ENCODE results near the gene MAP3K14.
A peak's percentile ranks its signal among the peaks of the same experiment; 100 is the strongest.

The MAP3K14 gene

GRCh38 chr17:45334231-45334630 is 17.4 kb upstream of the MAP3K14 start:
- Histone ChIP-seq H4K91ac (ENCODE audit: low read depth, low read length) (no peak overlapping the region), H2BK120ac (ENCODE audit: insufficient read depth, low read length, poor library complexity) (no peak overlapping the region), H3K4me3 (ENCODE audit: low read depth, low read length) (no peak overlapping the region), H3K18ac (ENCODE audit: low read length) (no peak overlapping the region), H3K79me1 (ENCODE audit: low read length) (no peaks in the 10 kb centered on the region), H3K23ac (ENCODE audit: low read length) (no peak overlapping the region), H2BK5ac (ENCODE audit: low read depth, low read length, poor library complexity) (no peak overlapping the region), H3K9me3 (ENCODE audit: insufficient read depth, low read depth, low read length) (no peaks in the 10 kb centered on the region), H3K4me1 (ENCODE audit: control insufficient read depth in 1 of 2, insufficient read depth in 2 of 2, low read length in 2 of 2) (no peaks in the 10 kb centered on the region), H2AK5ac (ENCODE audit: low read length) (no peak overlapping the region), H3K27me3 (ENCODE audit: insufficient read depth, low read length) (no peaks in the 10 kb centered on the region), H4K8ac (ENCODE audit: low read depth, low read length) (no peak overlapping the region), H2AFZ (ENCODE audit: insufficient read depth, low read length, poor library complexity) (no peak overlapping the region), H3K14ac (ENCODE audit: low read length) (no peak overlapping the region), H3K27ac (ENCODE audit: low read depth, low read length) (no peak overlapping the region), H2BK12ac (ENCODE audit: low read length) (no peak overlapping the region), H3K4me2 (ENCODE audit: low read length) (no peak overlapping the region), H3K4ac (ENCODE audit: low read depth, low read length) (no peak overlapping the region), H3K9ac (ENCODE audit: low read length) (no peak overlapping the region), H4K12ac (ENCODE audit: low read depth, low read length) (no peak overlapping the region), H3K79me2 (ENCODE audit: control insufficient read depth, insufficient read depth, low read length, poor library complexity) (no peaks in the 10 kb centered on the region), H3K36me3 (ENCODE audit: control insufficient read depth in 1 of 2, insufficient read depth in 2 of 2, low read length in 2 of 2) (no peaks in the 10 kb centered on the region)
- no peak for DNase-seq
- WGBS (ENCODE audit: extremely low coverage, insufficient coverage, insufficient read length): no CpG with 5 or more reads among the region's 1 CpG

GRCh38 chr17:45333702-45334092 is 16.9 kb upstream of the MAP3K14 start:
- Histone ChIP-seq H2AK5ac (ENCODE audit: low read length) (no peak overlapping the region), H2AFZ (ENCODE audit: insufficient read depth, low read length, poor library complexity) (no peak overlapping the region), H4K8ac (ENCODE audit: low read depth, low read length) (no peak overlapping the region), H2BK5ac (ENCODE audit: low read depth, low read length, poor library complexity) (no peak overlapping the region), H4K12ac (ENCODE audit: low read depth, low read length) (no peak overlapping the region), H3K4me2 (ENCODE audit: low read length) (no peak overlapping the region), H3K4me3 (ENCODE audit: low read depth, low read length) (no peak overlapping the region), H3K79me2 (ENCODE audit: control insufficient read depth, insufficient read depth, low read length, poor library complexity) (no peaks in the 10 kb centered on the region), H3K23ac (ENCODE audit: low read length) (no peak overlapping the region), H3K4ac (ENCODE audit: low read depth, low read length) (no peak overlapping the region), H3K79me1 (ENCODE audit: low read length) (no peaks in the 10 kb centered on the region), H2BK120ac (ENCODE audit: insufficient read depth, low read length, poor library complexity) (no peak overlapping the region), H3K14ac (ENCODE audit: low read length) (no peak overlapping the region), H3K27me3 (ENCODE audit: insufficient read depth, low read length) (no peaks in the 10 kb centered on the region), H3K9me3 (ENCODE audit: insufficient read depth, low read depth, low read length) (no peaks in the 10 kb centered on the region), H3K27ac (ENCODE audit: low read depth, low read length) (no peak overlapping the region), H3K4me1 (ENCODE audit: control insufficient read depth in 1 of 2, insufficient read depth in 2 of 2, low read length in 2 of 2) (no peaks in the 10 kb centered on the region), H3K18ac (ENCODE audit: low read length) (no peak overlapping the region), H3K36me3 (ENCODE audit: control insufficient read depth in 1 of 2, insufficient read depth in 2 of 2, low read length in 2 of 2) (no peaks in the 10 kb centered on the region), H4K91ac (ENCODE audit: low read depth, low read length) (no peak overlapping the region), H2BK12ac (ENCODE audit: low read length) (no peak overlapping the region), H3K9ac (ENCODE audit: low read length) (no peak overlapping the region)
- no CpG with 5 or more reads among the region's 4 CpGs for WGBS (ENCODE audit: extremely low coverage, insufficient coverage, insufficient read length)
- DNase-seq: no peak

- no peak overlapping the region for H4K8ac ChIP-seq (ENCODE audit: low read depth, low read length)
- no peak overlapping the region for H2AK5ac ChIP-seq (ENCODE audit: low read length)
- no peak overlapping the region for H3K14ac ChIP-seq (ENCODE audit: low read length)
- peak in 1 of 2 donors; percentile 5 for DNase-seq
- H3K4ac ChIP-seq (ENCODE audit: low read depth, low read length): no peak overlapping the region
- H4K12ac ChIP-seq (ENCODE audit: low read depth, low read length): no peak overlapping the region
- H3K36me3 ChIP-seq (ENCODE audit: control insufficient read depth in 1 of 2, insufficient read depth in 2 of 2, low read length in 2 of 2): no peaks in the 10 kb centered on the region
- H2BK120ac ChIP-seq (ENCODE audit: insufficient read depth, low read length, poor library complexity): no peak overlapping the region
- no CpG with 5 or more reads among the region's 4 CpGs for WGBS (ENCODE audit: extremely low coverage, insufficient coverage, insufficient read length)
- H3K18ac ChIP-seq (ENCODE audit: low read length): no peak overlapping the region
- no peaks in the 10 kb centered on the region for H3K27me3 ChIP-seq (ENCODE audit: insufficient read depth, low read length)
- H2BK12ac ChIP-seq (ENCODE audit: low read length): no peak overlapping the region
- H3K9me3 ChIP-seq (ENCODE audit: insufficient read depth, low read depth, low read length): no peaks in the 10 kb centered on the region
- H3K4me2 ChIP-seq (ENCODE audit: low read length): no peak overlapping the region
- H3K9ac ChIP-seq (ENCODE audit: low read length): no peak overlapping the region
- H3K79me2 ChIP-seq (ENCODE audit: control insufficient read depth, insufficient read depth, low read length, poor library complexity): no peaks in the 10 kb centered on the region
- H3K23ac ChIP-seq (ENCODE audit: low read length): no peak overlapping the region
- no peaks in the 10 kb centered on the region for H3K79me1 ChIP-seq (ENCODE audit: low read length)
- no peak overlapping the region for H2BK5ac ChIP-seq (ENCODE audit: low read depth, low read length, poor library complexity)
- H3K27ac ChIP-seq (ENCODE audit: low read depth, low read length): no peak overlapping the region
- H2AFZ ChIP-seq (ENCODE audit: insufficient read depth, low read length, poor library complexity): no peak overlapping the region
- no peaks in the 10 kb centered on the region for H3K4me1 ChIP-seq (ENCODE audit: control insufficient read depth in 1 of 2, insufficient read depth in 2 of 2, low read length in 2 of 2)
- no peak overlapping the region for H4K91ac ChIP-seq (ENCODE audit: low read depth, low read length)
- H3K4me3 ChIP-seq (ENCODE audit: low read depth, low read length): no peak overlapping the region
Observed at GRCh38 chr17:45332989-45333701, 16.3 kb upstream of the MAP3K14 start.

GRCh38 chr17:45332505-45332904 is 15.7 kb upstream of the MAP3K14 start:
- Histone ChIP-seq H2BK120ac (ENCODE audit: insufficient read depth, low read length, poor library complexity) (no peak overlapping the region), H2AK5ac (ENCODE audit: low read length) (no peak overlapping the region), H3K4ac (ENCODE audit: low read depth, low read length) (no peak overlapping the region), H3K27me3 (ENCODE audit: insufficient read depth, low read length) (no peaks in the 10 kb centered on the region), H3K18ac (ENCODE audit: low read length) (no peak overlapping the region), H2BK12ac (ENCODE audit: low read length) (no peak overlapping the region), H2BK5ac (ENCODE audit: low read depth, low read length, poor library complexity) (no peak overlapping the region), H4K91ac (ENCODE audit: low read depth, low read length) (no peak overlapping the region), H3K4me2 (ENCODE audit: low read length) (no peak overlapping the region), H3K9me3 (ENCODE audit: insufficient read depth, low read depth, low read length) (no peaks in the 10 kb centered on the region), H3K27ac (ENCODE audit: low read depth, low read length) (no peak overlapping the region), H3K4me1 (ENCODE audit: control insufficient read depth in 1 of 2, insufficient read depth in 2 of 2, low read length in 2 of 2) (no peaks in the 10 kb centered on the region), H3K79me1 (ENCODE audit: low read length) (no peaks in the 10 kb centered on the region), H3K4me3 (ENCODE audit: low read depth, low read length) (no peak overlapping the region), H4K12ac (ENCODE audit: low read depth, low read length) (no peak overlapping the region), H3K36me3 (ENCODE audit: control insufficient read depth in 1 of 2, insufficient read depth in 2 of 2, low read length in 2 of 2) (no peaks in the 10 kb centered on the region), H3K79me2 (ENCODE audit: control insufficient read depth, insufficient read depth, low read length, poor library complexity) (no peaks in the 10 kb centered on the region), H4K8ac (ENCODE audit: low read depth, low read length) (no peak overlapping the region), H3K9ac (ENCODE audit: low read length) (no peak overlapping the region), H2AFZ (ENCODE audit: insufficient read depth, low read length, poor library complexity) (no peak overlapping the region), H3K14ac (ENCODE audit: low read length) (no peak overlapping the region), H3K23ac (ENCODE audit: low read length) (no peak overlapping the region)
- DNase-seq: no peak
- WGBS (ENCODE audit: extremely low coverage, insufficient coverage, insufficient read length): no CpG with 5 or more reads among the region's 5 CpGs
